GM21529 (cell line): Measurements from ENCODE around the gene TNC.

ENCODE experiments used
- ATAC-seq: cut with Tn5 transposase; IDR thresholded peaks from one replicate; pipeline ENCODE4 v1.9.1; 2021; ENCODE audit not compliant: unreplicated experiment

Gene TNC

DNA sequence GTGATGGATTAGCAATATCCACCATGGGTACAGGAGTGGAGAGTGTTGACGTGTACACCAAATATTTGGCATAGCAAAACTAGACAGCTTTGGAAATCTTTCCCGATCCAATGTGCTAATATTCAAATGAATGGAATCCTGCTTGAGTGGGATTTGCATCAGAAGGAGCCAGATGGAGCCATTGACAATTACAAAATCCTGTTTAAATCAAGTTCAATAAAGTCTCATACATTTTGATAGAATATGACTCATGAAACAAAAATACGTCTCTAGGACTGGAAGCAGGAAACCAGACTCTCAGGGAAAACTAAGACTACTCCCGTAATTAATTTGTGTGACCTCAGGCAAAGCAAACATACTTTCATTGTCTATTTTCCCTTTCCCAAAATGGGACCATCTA, 13.0 kb downstream of the TNC start:
- no peak for ATAC-seq

DNA sequence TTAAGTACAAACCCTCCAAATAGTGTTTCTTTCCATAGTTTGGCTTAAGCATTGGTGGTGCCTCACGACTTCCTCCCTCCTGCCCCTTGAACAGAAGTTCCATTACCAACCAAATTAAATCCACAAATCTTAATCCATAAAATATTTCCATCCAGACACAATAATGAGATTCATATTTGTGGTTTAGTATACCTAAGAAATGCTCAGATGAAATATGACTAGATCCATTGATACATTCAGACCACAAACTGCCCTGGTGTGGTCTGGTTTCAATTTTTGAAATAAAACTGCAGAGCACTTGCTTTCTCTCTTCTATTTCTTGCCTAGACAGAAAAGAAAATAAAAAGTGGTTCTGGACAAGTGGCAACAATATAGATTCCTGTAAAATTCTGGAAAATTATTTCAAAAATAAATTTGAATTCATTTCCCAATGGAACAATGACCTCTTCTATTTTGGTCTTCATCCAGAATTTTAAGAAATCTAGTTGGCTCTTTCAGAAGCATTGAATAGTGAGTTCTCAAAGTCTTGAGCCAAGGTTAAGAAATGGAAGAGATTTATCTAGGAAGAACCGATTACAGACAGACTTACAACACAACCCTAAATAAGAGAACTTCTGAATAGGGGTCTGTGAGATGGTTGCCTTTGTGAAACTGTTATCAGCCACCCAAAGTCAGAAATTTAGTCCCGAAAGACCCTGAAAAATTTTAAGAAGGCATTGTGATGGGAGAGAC, 14.0 kb downstream of the TNC start:
- ATAC-seq = no peak

DNA sequence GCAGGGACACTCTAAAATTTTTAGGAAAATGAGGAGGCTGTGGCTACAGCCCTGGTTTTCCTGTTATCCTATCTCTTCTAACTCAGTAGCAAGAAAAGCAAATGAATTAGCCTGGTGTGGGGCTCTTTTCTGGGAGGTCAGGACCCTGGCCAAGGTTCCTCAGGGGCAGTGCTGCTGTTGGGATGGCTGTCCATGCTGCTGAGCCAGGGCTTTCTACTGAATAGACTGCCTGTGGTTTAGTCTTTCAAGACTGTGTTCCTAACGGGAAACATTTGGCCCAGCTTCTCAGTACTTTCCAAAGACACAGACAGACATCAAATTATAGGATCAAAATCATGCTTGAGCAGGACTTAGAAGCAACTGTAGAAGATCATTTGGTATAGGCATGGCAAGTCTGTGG, 18.1 kb downstream of the TNC start:
- ATAC-seq = no peak

DNA sequence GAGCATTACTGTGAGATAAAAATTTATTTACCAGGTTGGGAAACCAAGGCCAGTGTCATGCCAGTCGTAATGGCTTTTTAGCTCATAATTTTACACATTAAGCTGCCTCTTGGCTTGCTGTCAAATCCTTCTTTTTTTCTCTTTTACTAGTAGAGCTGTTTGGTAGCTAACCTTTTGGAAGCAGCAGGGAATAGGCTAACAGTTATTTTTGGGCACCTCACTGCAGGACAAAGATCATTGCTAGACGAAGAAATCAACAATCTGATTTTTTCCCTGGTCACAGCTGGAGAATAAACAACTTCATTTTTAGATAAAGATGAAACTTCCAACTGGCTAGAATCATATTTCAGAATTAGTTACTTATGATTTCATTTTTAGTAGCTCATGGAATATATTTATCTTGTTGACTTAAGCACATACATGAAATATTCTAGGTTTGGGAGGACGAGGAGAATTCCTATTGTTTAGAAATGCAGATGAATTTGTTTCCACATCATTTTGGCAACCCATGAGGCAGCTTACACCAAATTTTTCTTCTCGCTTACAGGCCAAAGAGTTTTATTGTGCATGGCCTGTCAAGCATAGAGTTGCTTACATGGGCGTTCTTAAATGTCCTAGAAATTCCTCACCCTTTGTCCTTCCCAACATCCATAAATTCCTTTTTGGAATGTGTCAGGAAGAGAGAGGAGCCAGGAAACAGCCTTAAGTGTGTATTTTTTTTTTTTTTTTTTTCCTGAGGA, 19.6 kb downstream of the TNC start:
- no peak for ATAC-seq

DNA sequence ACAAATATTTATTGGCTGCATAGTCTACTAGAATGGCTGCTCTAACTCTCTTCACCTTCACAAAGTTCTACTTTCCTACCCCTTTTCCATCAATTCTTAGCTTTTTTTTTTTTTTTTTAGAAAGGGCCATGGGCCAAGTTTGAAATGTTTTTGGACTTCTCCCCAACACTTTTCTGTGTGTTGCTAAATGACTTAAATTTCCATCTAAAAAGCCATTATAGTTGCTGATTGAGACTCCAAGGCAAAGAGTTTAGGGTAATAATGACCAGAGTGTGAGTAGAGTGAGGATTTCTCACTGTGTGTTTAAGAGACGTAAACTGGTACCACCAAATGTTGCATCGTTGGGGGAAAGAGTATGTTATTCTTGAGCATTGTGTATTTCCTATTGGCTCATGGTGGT, 24.4 kb downstream of the TNC start:
- ATAC-seq = no peak

DNA sequence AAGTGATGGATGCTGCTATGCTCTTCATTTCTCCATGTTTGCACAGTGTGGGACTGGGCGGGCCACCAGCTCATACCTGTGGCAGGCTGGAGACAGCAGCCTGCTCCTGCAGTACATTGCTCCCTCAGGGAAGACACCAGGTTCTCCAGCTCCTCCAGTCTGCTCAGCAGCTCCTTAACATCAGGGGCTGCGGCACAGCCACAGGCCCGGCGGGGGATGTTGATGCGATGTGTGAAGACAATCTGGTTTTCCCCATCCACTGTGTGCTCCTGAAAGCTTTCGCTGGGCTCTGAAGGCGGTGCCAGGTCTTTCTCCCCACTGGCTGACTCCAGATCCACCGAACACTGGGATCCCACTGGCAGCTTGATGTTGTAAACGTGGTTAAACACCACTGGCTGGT, 27.5 kb downstream of the TNC start:
- no peak for ATAC-seq

DNA sequence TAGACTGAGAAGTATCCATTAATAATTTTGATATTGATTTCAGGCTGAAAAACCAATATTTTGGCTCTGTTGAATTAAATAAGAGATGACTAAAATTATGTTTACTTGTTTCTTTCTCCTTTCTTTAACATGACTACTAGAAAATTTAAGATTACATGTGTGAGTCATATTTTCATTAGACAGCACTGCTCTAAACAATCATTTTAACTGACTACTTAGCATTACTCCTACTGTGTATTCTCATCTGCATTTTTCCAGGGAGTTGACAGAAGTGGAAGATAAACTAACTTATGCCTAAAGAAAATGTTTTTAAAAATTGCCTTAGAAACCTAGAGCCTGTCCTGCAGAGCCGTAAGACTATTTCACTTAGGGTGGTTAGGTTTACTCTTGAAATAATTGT, 29.1 kb downstream of the TNC start:
- ATAC-seq = no peak

DNA sequence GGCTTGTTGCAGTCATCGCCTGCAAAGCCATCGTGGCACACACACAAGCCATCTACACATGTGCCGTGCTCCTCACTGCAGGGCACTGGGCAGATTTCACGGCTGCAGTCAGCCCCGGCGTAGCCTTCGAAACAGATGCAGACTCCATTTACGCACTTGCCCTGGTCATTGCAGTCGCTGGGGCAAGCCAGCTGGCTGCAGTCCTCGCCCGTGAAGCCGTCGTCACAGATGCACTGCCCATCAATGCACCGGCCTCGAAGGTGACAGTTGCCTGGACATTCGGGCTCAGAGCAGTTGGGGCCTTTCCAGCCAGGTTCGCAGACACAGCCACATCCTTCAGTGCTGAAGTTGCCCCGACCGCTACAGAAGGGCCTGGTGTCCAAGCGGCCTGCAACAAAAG, 31.1 kb downstream of the TNC start:
- no peak for ATAC-seq

DNA sequence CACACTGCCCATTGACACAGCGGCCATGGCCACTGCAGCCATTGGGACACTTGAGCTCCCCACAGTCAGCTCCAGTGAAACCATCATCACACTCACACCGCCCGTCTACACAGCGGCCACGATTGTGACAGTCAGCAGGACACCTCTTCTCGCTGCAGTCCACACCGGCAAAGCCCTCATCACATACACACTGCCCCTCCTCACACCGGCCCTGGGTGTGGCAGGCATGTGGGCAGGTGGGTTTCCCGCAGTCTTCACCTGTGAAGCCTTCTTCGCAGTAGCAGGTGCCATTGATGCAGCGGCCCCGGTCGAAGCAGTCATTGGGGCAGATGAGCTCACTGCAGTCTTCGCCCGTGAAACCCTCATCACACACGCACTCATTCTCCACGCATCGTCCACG, 31.5 kb downstream of the TNC start:
- no peak for ATAC-seq

DNA sequence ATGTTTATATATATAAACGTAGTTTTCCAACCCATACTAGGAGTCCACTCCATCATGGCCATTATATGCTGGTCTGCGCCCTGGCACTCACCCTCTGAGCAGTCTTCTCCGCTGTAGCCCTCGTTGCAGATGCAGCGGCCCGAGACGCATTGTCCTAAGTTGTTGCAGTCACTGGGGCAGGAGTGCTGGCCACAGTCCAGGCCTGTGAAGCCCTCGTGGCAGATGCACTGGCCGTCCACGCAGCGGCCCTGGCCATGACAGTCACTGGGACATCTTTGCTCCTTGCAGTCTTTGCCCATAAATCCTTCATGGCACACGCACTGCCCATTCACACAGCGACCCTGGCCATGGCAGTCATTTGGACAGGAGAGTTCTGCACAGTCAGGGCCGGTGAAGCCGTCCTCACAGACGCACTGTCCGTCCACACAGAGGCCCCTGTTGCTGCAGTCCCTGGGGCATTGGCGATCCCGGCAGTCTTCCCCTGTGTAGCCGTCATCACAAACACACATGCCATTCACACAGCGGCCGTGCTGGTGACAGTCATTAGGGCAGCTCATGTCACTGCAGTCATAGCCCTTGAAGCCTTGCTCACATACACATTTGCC, 32.1 kb downstream of the TNC start:
- ATAC-seq = no peak

DNA sequence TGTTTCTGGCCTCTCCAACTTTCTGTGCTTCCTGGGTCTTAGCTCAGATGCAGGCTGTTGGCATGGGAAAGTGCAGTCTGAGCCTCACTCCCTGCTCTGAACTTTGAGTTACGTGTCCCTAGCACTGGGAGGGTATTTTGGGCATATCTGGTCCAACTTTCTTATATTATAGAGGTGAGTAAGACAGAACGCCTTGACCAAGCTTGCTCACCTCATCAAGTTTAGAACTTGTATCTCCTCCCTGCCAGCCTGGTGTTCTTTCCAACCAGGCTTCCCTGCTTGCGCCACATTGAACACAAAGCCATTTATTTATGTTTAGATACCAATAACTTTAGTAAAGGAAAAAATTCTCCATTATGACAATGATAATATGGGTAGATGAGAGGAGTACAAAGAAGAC, 33.2 kb downstream of the TNC start:
- no peak for ATAC-seq

DNA sequence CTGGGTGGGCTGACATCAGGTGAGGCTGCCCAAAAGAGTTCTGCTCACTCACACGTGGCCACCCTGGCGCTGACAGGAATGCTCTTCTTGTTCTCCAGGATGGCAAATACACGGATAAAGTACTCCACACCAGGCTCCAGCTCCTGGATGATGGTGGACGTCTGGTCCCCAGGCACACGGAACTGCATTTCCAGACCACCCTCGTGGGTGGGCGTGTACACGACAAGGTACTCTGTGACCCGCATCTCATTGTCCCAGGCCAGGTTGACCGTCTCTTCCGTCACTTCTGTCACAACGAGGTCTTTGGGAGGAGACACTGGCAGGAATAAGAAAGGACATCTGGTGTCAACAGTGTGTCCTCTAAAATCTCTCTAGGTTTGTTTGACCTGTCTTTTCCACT, 33.8 kb downstream of the TNC start:
- no peak for ATAC-seq

DNA sequence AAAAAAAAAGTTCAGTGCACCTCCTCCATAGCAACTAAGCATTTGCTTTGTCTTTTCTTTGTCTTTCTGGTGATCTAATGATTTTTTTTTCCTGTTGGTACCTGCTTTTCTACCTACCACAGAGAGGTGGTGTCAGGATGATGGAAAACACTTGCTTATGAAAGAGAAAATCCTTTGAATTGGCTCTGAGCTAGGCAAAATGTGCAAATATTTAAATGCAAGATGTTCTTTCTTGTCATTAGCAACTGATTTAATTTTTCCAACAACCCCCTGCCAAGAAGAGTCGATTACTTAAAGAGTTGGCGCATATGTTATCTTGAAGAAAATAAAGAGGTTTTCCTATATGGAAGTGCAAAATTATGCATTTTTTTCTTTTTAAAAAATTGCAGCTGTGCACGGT, 37.7 kb downstream of the TNC start:
- ATAC-seq = no peak

DNA sequence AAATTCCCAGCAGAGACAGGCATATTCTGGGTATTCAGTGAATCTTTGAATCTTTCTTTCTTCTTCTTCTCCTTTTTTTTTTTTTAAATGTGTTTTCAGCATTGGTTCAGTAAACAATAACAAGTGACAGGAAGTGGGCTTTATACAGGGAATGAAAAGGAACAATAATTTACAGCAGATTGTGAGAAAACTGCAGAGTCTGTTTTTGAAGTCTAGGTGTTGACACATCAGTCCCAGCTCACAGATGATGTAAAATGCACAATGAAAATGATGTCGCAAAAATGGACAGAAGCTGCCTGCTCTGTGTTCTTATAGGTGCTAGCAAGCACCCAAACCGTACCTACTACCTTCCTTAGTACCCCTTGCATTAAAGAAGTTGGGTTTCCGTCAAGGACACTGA, 38.8 kb downstream of the TNC start:
- ATAC-seq = no peak

DNA sequence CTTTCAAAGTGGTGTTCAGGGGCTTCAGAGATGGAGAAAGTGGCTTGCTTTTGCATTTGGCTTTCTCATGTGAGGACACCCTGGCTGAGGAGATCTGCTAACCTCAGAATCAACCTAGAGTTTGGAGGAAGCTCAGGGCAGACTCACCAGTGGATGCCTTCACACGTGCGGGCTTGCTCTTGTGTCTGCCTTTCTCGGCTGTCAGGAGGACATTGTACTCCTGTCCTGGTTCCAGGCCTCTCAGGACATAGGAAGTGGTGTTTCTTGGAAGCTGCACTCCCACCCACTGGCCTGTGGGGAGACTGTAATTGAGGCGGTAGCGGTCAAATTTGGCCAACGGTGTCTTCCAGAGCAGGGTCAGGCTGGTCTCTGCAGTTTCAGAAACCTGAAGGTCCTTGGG, 44.5 kb downstream of the TNC start:
- ATAC-seq = no peak

DNA sequence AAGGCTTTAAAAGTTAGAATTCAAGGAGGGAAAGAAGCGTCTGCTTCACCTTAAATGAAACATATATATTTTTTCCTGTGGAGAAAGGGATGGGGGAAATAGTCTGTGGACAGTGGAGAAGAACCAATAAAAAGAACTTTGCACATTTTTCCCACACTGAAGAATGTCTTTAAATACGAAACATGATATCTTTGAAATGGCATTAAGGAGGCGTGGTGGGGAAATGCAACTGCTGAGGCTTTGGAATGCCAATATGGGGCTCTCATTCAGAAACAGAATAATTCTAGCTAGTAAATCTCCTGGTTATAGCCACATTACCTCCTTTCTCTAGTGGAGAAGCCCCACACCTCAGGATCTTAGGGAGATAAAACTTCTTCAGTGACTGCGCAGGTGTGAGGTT, 46.8 kb downstream of the TNC start:
- no peak for ATAC-seq

DNA sequence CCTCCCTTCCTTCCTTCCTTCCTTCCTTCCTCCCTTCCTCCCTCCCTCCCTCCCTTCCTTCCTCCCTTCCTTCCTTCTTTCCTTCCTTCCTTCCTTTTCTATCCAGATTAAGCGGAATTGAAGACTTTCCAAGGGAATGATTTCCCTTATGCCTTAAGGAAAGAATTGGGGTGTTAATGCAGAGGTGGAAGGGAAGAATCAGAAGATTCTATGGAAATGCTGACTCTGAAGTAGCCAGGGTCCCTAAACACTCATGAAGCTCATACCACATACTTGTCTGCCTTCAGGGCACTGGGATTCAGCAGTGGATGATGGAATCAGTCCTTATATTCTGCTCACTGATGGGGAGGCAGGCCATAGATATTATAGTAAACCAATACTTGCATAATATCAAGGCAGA, 48.2 kb downstream of the TNC start:
- ATAC-seq = no peak

DNA sequence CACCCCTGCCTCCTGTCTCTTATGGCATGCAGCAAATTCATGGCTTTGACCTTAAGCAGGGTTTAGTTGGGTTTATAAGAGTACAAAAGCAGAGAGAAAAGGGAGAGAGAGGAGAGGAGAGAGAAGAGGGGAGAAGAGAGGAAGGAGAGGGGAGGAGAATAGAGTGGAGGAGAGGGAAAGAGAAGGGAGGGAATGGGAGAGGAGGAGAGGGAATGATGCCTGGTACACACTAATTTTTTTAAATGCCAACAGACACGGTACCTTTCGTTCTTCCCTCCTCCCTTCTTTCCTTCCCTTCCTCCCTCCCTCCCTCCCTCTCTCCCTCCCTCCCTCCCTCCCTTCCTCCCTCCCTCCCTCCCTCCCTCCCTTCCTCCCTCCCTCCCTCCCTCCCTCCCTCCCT, 48.7 kb downstream of the TNC start:
- no peak for ATAC-seq

DNA sequence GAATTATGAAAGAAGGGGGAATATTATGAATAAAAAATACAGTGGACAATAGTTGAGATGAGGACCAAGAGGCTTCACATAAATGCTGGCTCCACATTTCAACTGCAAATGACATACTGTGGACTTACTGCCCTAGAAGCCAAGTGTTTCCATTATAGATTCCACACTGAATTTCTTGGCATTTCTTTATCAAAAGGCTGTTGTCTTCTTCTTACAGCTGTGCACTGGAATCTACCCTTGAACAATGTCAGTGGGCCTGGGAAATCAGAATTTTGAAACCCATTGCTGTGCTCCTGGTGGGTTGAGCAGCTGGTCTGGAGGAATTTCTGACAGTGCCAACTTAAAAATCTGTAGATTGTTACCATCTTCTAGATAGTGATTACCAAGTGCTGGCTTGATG, 49.9 kb downstream of the TNC start:
- no peak for ATAC-seq

DNA sequence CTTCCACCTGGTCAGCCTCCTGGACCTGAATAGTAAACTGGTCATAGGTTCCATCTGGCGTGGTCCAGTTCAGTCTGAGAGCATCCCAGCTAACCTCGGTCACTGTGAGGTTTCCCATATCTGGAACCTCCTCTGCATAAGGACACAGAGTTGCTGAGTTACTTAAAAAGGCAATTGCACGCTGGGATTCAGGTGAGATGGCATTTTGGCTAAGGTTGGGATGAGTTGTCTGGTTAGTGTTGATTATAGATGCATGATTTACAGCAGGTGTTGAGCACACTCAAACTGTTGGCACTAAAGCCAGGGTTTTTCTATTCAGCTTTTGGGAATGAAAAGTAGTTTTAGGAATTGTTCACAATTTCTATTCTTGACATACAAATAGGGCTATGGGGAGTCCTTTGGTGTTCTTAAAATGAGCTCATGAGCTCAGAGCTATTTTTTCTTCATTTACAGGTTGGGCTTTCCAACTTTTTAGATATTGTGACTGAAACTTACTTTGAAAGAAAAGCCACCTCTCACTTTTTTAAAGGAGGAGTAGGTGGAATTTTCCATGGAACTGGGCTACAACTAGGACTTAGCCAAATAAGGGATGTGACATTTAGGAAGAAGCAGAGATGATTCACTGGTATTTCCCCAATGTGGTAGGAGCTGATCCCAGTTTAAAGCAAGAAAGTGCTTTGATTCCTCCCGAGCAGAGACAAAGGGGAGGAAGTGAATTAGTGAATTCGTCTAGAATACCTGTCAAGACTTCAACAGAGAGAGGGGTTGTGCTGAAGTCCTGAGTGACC, 54.7 kb downstream of the TNC start:
- ATAC-seq = no peak

DNA sequence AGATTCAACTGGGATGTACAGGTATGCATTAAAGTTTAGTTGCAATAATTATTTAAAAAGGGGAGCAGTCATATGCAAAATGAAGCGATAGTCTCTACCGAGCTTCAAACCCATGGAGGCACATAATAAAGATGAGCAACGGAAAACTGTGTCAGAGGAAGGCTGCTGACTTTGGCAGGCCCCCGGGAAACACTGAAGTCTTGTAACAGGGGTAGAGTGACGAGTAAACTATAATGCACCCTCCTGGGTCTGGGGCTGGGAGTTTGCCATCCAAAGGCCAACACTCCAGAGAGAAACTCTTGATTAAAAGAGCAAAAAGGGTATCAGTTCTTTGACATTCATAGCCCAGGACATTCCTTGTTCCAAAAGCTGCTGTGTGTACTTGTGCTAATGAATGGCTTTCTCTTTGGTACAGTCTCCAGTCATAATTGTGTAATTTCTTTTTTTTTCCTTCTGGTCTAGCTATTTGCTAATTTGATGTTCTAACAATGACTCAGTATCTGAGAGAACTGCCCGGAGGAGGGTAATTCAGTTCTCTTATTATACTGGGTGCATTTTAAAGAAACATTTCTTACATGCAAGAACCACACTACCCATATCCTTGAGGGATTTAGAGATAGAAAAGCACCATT, 59.2 kb downstream of the TNC start:
- ATAC-seq = no peak
